Measurements from ENCODE around the gene ACP4.
"Not testable (repeated sequence)": the region's sequence is repeated elsewhere in the genome, so short reads cannot be mapped to it uniquely, and the experiment has no call there.

Gene ACP4

DNA sequence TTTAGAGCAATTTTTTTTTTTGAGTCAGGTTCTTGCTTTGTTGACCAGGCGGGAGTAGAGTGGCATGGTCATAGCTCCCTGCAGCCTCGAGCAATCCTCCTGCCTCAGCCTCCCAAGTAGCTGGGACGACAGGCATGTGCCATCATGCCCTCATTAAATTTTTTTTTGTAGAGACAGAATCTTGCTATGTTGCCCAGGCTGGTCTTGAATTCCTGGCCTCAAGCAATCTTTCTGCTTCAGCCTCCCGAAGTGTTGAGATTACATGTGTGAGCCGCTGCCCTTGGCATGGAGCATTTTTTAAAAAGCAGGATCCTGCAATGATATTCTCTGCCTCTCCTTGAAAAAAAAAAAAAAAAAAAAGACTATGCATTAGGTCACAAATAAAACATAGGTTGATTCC, 14.1 kb upstream of the ACP4 start:
- DNase-seq (ENCODE audit: extremely low read depth in 1 of 2, low read depth in 1 of 2): no peak

DNA sequence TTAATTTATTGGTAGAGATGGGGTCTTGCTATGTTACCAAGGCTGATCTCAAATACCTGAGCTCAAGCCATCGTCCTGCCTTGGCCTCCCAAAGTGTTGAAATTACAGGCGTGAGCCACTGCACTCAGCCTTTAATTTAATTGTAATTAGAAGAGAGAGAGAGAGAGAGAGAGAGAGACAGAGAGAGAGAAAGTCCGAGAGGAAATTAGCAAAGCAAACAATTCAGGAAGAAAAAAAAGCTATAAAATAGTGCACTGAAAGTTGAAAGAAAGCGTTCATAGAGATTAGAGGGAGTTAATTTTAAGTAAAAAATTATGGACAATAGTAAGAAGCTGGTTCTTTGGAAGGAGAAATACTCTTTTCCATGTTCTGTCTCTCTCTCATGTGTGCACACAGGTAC, 13.0 kb upstream of the ACP4 start:
- no peak for DNase-seq (ENCODE audit: extremely low read depth in 1 of 2, low read depth in 1 of 2)

GRCh38 chr19:50777830-50778303, 12.3 kb upstream of the ACP4 start:
- no peak for DNase-seq (ENCODE audit: extremely low read depth in 1 of 2, low read depth in 1 of 2)

- no peak for DNase-seq (ENCODE audit: extremely low read depth in 1 of 2, low read depth in 1 of 2)
These were observed 11.2 kb upstream of the ACP4 start for GRCh38 chr19:50778906-50779430.

DNA sequence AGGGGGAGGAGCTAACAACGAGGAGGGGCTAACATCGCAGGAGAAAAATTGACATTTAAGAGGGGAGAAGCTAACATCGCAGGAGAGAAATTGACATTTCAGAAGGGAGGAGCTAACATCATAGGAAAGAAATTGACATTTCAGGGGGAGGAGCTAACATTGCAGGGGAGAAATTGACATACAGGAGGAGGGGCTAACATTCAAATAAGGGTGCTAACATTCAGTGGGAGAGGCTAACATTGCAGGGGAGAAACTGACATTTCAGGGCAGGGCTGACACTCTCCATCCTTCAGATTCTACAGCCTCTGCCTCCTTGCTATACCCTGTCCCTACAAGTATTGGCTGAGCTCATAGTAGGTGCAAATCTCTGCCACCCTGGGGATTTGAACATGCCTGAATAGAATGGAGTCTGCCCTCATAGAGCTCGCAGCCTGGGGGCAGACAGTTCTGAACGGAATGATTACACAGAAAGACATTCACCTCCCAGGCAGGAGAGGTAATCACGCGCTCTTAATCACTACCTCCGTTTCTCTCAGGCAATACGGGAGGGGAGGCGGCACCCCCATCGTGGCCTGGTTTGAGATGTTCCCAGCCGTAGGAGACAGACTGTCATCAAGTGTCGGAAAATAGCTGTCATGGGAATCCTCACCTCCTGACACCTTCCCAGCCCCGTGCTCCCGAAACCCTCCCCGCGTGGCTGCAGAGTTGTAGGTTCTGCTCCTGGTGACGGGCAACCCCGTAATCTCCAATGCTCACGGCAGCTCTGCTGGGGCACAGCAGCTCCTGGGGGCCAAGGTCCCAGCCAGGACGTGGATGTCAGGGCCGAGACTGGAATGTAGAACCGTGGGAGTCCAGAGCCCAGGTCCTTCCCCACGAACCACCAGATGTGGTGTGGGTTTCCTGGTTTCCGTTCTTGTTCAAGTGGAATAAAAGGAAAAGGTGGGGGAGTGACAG, 10.4 kb upstream of the ACP4 start:
- no peak for DNase-seq (ENCODE audit: extremely low read depth in 1 of 2, low read depth in 1 of 2)

DNA sequence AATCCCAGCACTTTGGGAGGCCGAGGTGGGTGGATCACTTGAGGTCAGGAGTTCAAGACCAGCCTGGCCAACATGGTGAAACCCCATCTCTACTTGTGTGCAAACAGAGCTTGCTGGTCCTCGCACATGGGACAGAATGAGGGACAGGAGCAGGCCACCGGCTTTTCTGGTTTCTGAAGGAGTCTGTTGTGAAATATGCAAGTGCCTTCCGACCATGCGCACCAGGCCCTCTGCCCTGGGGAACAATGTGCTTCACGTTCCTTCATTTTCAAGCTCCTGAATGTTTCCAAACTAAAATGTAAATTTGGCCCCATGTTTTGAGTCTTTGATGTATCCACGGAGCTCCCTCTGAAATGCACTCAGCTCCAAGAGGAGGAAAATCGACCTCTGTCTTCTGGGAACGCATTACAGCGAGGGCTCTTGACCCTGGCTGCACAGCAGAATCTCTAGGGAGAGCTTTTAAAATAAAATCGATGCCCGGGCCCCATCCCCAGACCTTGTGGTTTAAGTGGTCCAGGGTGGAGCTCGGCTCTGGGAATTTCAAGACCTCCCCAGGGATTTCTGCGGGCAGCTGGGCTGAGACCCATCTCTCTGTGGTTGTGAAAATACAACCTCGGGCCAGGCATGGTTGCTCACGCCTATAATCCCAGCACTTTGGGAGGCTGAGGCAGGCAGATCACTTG, 9.3 kb upstream of the ACP4 start:
- no peak for DNase-seq (ENCODE audit: extremely low read depth in 1 of 2, low read depth in 1 of 2)

DNA sequence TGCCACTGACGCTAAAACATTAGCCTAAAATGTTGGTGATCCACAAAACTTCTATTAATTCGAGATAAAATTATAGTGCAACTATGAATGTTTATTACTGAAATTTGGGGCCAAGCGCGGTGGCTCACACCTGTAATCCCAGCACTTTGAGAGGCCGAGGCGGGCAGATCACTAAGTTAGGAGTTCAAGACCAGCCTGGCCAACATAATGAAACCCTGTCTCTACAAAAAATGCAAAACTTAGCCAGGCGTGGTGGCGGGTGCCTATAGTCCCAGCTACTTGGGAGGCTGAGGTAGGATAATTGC, 6.4 kb upstream of the ACP4 start:
- not testable (repeated sequence) for DNase-seq (ENCODE audit: extremely low read depth in 1 of 2, low read depth in 1 of 2)

- DNase-seq (ENCODE audit: extremely low read depth in 1 of 2, low read depth in 1 of 2): no peak
These were observed 5.5 kb upstream of the ACP4 start for GRCh38 chr19:50784710-50785109.

DNA sequence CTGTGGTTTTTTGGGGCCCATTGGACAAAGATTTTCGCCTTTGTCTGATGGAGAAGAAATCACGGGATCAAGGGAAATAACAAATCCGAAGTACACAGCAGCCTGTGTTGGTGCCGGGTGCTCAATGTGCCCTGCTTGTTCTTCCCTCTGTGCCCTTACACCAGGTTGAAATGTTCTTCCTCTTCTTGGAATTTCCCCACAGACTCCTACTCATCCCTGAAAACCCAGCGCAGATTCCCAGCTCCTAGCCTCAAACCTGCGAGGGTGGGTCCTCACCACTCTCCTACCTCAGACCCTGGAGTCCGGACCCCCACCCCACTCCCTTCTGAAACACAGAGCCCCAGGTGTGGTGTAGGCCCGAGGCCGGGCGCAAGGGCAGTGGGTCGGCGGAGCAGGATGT, 4.9 kb upstream of the ACP4 start:
- DNase-seq (ENCODE audit: extremely low read depth in 1 of 2, low read depth in 1 of 2): no peak

- no peak for DNase-seq (ENCODE audit: extremely low read depth in 1 of 2, low read depth in 1 of 2)
These were observed 780 bp downstream of the ACP4 start for GRCh38 chr19:50790922-50791467.

- DNase-seq (ENCODE audit: extremely low read depth in 1 of 2, low read depth in 1 of 2): no peak
These were observed 1.5 kb downstream of the ACP4 start for GRCh38 chr19:50791594-50792271.

GRCh38 chr19:50792272-50793250, 2.3 kb downstream of the ACP4 start:
- DNase-seq (ENCODE audit: extremely low read depth in 1 of 2, low read depth in 1 of 2): no peak

DNA sequence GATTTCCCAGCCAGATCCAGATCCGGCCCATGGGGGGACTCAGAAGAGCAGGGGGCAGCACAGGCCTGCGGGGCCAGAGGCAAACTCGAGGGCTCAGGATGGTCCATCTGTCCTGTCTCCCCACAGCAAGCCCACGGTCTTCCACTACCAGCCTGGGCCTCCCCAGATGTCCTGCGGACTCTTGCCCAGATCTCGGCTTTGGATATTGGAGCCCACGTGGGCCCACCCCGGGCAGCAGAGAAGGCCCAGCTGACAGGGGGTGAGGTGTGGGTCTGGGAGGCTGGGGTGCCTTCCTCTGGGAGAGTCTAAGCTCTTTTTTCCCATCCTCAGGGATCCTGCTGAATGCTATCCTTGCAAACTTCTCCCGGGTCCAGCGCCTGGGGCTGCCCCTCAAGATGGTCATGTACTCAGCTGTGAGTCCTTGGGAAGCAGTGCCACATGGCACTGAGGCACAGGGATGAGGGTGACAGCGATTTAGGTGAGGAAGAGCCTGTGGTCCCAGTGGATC, 3.4 kb downstream of the ACP4 start:
- DNase-seq (ENCODE audit: extremely low read depth in 1 of 2, low read depth in 1 of 2): no peak

DNA sequence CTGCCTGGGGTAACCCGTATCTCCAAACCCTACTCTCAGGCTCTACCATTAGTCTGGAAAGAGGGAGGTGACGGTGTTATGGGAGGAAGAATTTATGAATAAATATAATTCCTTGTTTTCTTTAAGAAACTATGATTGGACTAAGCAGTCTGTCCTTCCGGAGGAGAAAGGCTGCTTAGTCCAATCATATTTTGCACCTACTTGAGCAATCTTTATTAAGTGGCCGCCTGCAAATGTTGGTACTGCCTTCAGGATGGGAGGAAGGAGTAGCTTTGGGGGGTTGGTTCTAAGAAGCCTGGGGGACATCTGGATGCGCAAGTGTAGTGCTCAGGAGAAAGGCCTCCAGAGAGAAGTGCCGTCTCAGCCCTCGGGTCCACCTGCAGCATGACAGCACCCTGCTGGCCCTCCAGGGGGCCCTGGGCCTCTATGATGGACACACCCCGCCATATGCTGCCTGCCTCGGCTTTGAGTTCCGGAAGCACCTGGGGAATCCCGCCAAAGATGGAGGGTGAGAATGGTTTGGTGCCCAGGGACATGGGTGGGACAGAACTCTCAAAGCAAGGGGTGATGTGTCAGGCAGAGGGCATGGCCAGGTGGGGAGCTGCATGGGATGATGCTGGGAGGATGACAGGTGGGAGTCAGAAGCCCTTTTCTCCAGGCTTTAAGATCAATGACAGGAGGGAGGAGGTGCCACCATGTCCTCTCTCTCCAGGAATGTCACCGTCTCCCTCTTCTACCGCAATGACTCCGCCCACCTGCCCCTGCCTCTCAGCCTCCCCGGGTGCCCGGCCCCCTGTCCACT, 4.1 kb downstream of the ACP4 start:
- DNase-seq (ENCODE audit: extremely low read depth in 1 of 2, low read depth in 1 of 2): peak in 1 of 2 donors; percentile 37

DNA sequence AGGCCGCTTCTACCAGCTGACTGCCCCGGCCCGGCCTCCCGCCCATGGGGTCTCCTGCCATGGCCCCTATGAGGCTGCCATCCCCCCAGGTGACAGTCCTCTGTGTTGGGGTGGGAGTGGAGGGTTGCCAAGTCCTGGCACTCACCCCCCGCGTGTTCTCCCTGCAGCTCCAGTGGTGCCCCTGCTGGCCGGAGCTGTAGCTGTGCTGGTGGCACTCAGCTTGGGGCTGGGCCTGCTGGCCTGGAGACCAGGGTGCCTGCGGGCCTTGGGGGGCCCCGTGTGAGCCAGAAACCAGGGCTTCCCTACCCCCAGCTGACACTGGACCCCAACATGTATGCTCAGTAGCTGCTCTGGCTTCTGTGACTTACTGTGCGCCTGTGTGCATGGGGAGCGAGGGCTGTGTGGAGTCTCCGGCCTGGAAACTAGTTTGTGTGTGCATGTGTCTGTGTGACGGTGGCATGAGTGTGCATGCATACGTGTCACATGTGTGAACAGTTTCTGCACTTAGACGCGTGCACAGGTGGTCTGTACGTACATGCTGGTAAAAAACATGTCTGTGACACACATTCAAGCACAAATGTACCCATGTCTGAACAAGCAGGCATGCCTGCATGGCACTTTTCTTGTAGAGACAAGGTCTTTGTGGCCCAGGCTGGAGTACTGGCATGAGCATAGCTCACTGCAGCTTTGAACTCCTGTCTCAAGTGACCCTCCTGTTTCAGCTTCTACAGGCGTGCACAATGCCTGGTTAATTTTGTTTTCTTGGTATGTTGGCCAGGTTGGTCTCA, 4.9 kb downstream of the ACP4 start:
- DNase-seq (ENCODE audit: extremely low read depth in 1 of 2, low read depth in 1 of 2): peak in 1 of 2 donors; percentile 28

DNA sequence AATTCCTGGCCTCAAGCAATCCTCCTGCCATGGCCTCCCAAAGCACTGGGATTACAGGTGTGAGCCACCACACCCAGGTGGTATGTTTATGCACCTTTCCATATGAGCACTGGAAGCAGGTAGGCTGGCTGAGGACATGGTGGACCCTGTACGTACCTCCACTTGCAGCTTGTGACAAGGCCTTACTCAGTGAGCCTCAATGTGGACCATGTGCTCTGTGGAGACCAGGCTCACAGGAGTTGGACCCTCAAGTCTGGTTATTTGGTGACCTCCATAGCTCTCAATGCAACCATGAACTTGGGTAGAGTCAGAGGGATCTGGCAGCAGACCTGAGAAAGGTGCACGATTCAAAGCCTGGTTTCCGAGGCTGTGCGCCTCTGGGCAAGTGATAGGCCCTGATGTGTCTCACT, 5.5 kb downstream of the ACP4 start:
- no peak for DNase-seq (ENCODE audit: extremely low read depth in 1 of 2, low read depth in 1 of 2)

GRCh38 chr19:50796128-50796633, 6.0 kb downstream of the ACP4 start:
- no peak for DNase-seq (ENCODE audit: extremely low read depth in 1 of 2, low read depth in 1 of 2)

Measured in stimulated activated CD8-positive, alpha-beta memory T cell treated with anti-CD3 and anti-CD28 coated beads, Interleukin-7, amount 100 ng/mL, for 48 hours (primary cell).